OCI-LY1 (cell line): Measurements from ENCODE around the gene APOF.
A peak's percentile ranks its signal among the peaks of the same experiment; 100 is the strongest.

Experiments used
- H2AFZ ChIP-seq: fragments of 200-600 bp; sonication (generic), shearing (Covaris generic); 2 replicates; pipeline ENCODE4 v1.6.0; 2014; ENCODE audit warnings: antibody characterized with exemption, mild to moderate bottlenecking, low read length
- H3F3A ChIP-seq: fragments of 200-600 bp; sonication (generic), shearing (Covaris generic); 2 replicates; pipeline ENCODE4 v1.6.0; 2014; ENCODE audit warnings: mild to moderate bottlenecking, antibody characterized with exemption, low read length, moderate library complexity; ENCODE audit not compliant: insufficient read depth
- H3K27ac ChIP-seq: fragments of 200-600 bp; sonication (generic); 2 replicates; pipeline ENCODE4 v1.5.1; 2014; ENCODE audit warnings: low read length, mixed run types, mild to moderate bottlenecking, low read depth; ENCODE audit not compliant: poor library complexity, severe bottlenecking
- H3K27me3 ChIP-seq: fragments of 200-600 bp; sonication (generic); 2 replicates; pipeline ENCODE4 v1.6.0; 2014; ENCODE audit warnings: antibody characterized with exemption, mild to moderate bottlenecking, low read length, moderate library complexity; ENCODE audit not compliant: insufficient read depth
- H3K36me3 ChIP-seq: fragments of 200-600 bp; sonication (generic); 2 replicates; pipeline ENCODE4 v1.6.1; 2014; ENCODE audit warnings: mild to moderate bottlenecking, antibody characterized with exemption, low read length, moderate library complexity, mixed read lengths; ENCODE audit not compliant: insufficient read depth
- H3K4me1 ChIP-seq: fragments of 200-600 bp; sonication (generic); 2 replicates; pipeline ENCODE4 v1.5.1; 2014; ENCODE audit warnings: mild to moderate bottlenecking, low read length, moderate library complexity; ENCODE audit not compliant: insufficient read depth, severe bottlenecking
- H3K4me2 ChIP-seq: fragments of 200-600 bp; sonication (generic), shearing (Covaris generic); 2 replicates; pipeline ENCODE4 v1.6.1; 2014; ENCODE audit warnings: low read length
- H3K4me3 ChIP-seq: fragments of 200-600 bp; sonication (generic); 2 replicates; pipeline ENCODE4 v1.5.1; 2014; ENCODE audit warnings: low read length, low read depth, mild to moderate bottlenecking, mixed read lengths; ENCODE audit not compliant: poor library complexity, severe bottlenecking
- H3K79me2 ChIP-seq: fragments of 200-600 bp; shearing (Covaris generic); 2 replicates; pipeline ENCODE4 v1.6.1; 2016; ENCODE audit warnings: mixed run types, low read length, mixed read lengths; ENCODE audit not compliant: insufficient read depth
- H3K9ac ChIP-seq: fragments of 200-600 bp; sonication (generic), shearing (Covaris generic); 2 replicates; pipeline ENCODE4 v1.6.1; 2014; ENCODE audit warnings: mild to moderate bottlenecking, low read length, mixed read lengths
- H3K9me2 ChIP-seq: fragments of 200-600 bp; sonication (generic), shearing (Covaris generic); 2 replicates; pipeline ENCODE4 v1.6.1; 2014; ENCODE audit warnings: low read depth, mild to moderate bottlenecking, low read length, mixed read lengths
- H3K9me3 ChIP-seq: fragments of 200-600 bp; shearing (Covaris generic); 2 replicates; pipeline ENCODE4 v1.6.1; 2014; ENCODE audit warnings: low read length, mixed read lengths
- H4K20me1 ChIP-seq: fragments of 200-600 bp; sonication (generic), shearing (Covaris generic); 2 replicates; pipeline ENCODE4 v1.6.0; 2016; ENCODE audit warnings: mild to moderate bottlenecking, low read length; ENCODE audit not compliant: insufficient read depth
- CTCF ChIP-seq: fragments of 200-600 bp; sonication (generic), shearing (Covaris generic); IDR thresholded peaks from 2 replicates; pipeline ENCODE4 v1.5.1; 2017; ENCODE audit warnings: mild to moderate bottlenecking, antibody characterized with exemption, low read length, moderate library complexity, mixed read lengths
- EZH2 ChIP-seq: fragments of 200-600 bp; sonication (generic), shearing (Covaris generic); IDR thresholded peaks from 2 replicates; pipeline ENCODE4 v1.8.0; 2017; ENCODE audit warnings: borderline replicate concordance, mixed run types, mild to moderate bottlenecking, antibody characterized with exemption, low read length, moderate library complexity, mixed read lengths

The APOF gene

GRCh38 chr12:56341616-56342015 lies 21.0 kb downstream of the APOF start:
- Histone ChIP-seq H3K9ac (no peak overlapping the region), H4K20me1 (no peaks in the 10 kb centered on the region), H3K4me2 (no peak overlapping the region), H3K9me3 (no peaks in the 10 kb centered on the region), H3K9me2 (no peaks in the 10 kb centered on the region), H3K27ac (peak overlapping the region; percentile 40), H3K27me3 (no peaks in the 10 kb centered on the region), H3K79me2 (no peaks in the 10 kb centered on the region), H3K4me1 (peaks cover 20% of the 10 kb centered on the region), H2AFZ (no peak overlapping the region), H3K36me3 (peaks cover 26% of the 10 kb centered on the region), H3F3A (no peaks in the 10 kb centered on the region), H3K4me3 (no peak overlapping the region)
- TF ChIP-seq EZH2 (no peak), CTCF (no peak)

GRCh38 chr12:56339158-56339422 lies 23.6 kb downstream of the APOF start:
- TF ChIP-seq EZH2 = no peak
- TF ChIP-seq CTCF = no peak
- H3K27me3 ChIP-seq = no peaks in the 10 kb centered on the region
- no peaks in the 10 kb centered on the region for H4K20me1 ChIP-seq
- no peaks in the 10 kb centered on the region for H3K79me2 ChIP-seq
- no peak overlapping the region for H2AFZ ChIP-seq
- peak overlapping the region; percentile 76 for H3K27ac ChIP-seq
- H3K9me3 ChIP-seq = no peaks in the 10 kb centered on the region
- H3F3A ChIP-seq = no peaks in the 10 kb centered on the region
- no peak overlapping the region for H3K4me3 ChIP-seq
- H3K9ac ChIP-seq = peak overlapping the region; percentile 15; the same call in 1 of the 2 replicates
- H3K9me2 ChIP-seq = no peaks in the 10 kb centered on the region
- peak overlapping the region; percentile 9; the same call in 1 of the 2 replicates for H3K4me2 ChIP-seq
- peaks cover 32% of the 10 kb centered on the region for H3K4me1 ChIP-seq
- peaks cover 13% of the 10 kb centered on the region for H3K36me3 ChIP-seq

GRCh38 chr12:56338308-56339157 lies 24.1 kb downstream of the APOF start, which contains the start of gene IL23A:
Gene IL23A (plus strand): TSS chr12:56338884. CDS start chr12:56339045, 161 bp downstream.
- Histone ChIP-seq H4K20me1 (no peaks in the 10 kb centered on the region), H3K79me2 (no peaks in the 10 kb centered on the region), H3K4me2 (peak within 1 kb of the TSS; percentile 9; the same call in 1 of the 2 replicates), H3K9ac (peak within 1 kb of the TSS; percentile 15; the same call in 1 of the 2 replicates), H3K9me3 (no peaks in the 10 kb centered on the region), H2AFZ (no peak within 1 kb of the TSS), H3K27ac (peak within 1 kb of the TSS; percentile 76), H3K9me2 (no peaks in the 10 kb centered on the region), H3K27me3 (no peaks in the 10 kb centered on the region), H3K4me1 (peaks cover 32% of the 10 kb centered on the region), H3K4me3 (no peak within 1 kb of the TSS), H3F3A (no peaks in the 10 kb centered on the region), H3K36me3 (peaks cover 8% of the 10 kb centered on the region)
- no peak for TF ChIP-seq CTCF
- no peak for TF ChIP-seq EZH2
